Aorta (tissue), 5 donors: ENCODE measurements around the gene PHF21B. TPM values are rescaled to one million over a fixed set of nuclear protein-coding genes. Genes with fewer than 3 reads are reported as not detected.
"Not testable (repeated sequence)": the region's sequence is repeated elsewhere in the genome, so short reads cannot be mapped to it uniquely, and the experiment has no call there.

Source experiments
- ATAC-seq: fragments of 200-7000 bp; cut with Tn5 transposase; one replicate; pipeline ENCODE4 v1.9.1; 2022; ENCODE audit warnings: moderate library complexity; ENCODE audit not compliant: low FRiP score
- DNase-seq, 2 donors: peaks; one replicate each; pipeline ENCODE4 v3.0.0-alpha.2; 2020
- H3K27ac ChIP-seq, 2 donors: one replicate each; pipeline ENCODE4 v1.5.1; 2013; ENCODE audit warnings: low read length in 2 of 2, mild to moderate bottlenecking in 2 of 2, moderate library complexity in 2 of 2, control low read depth in 1 of 2, inconsistent platforms in 1 of 2, low read depth in 1 of 2
- H3K27me3 ChIP-seq, 2 donors: one replicate each; pipeline ENCODE4 v1.6.1; 2013; ENCODE audit warnings: control low read depth in 1 of 2, low read length in 1 of 2, mild to moderate bottlenecking in 1 of 2, moderate library complexity in 1 of 2; ENCODE audit not compliant: insufficient read depth in 2 of 2, control insufficient read depth in 1 of 2
- H3K36me3 ChIP-seq, 2 donors: one replicate each; pipeline ENCODE4 v1.6.1; 2013; ENCODE audit warnings: control low read depth in 1 of 2, low read length in 1 of 2, mild to moderate bottlenecking in 1 of 2; ENCODE audit not compliant: insufficient read depth in 2 of 2, control insufficient read depth in 1 of 2
- H3K4me1 ChIP-seq, 2 donors: one replicate each; pipeline ENCODE4 v1.6.1; 2013; ENCODE audit warnings: low read length in 2 of 2, control low read depth in 1 of 2, mild to moderate bottlenecking in 1 of 2, moderate library complexity in 1 of 2; ENCODE audit not compliant: insufficient read depth in 2 of 2, control insufficient read depth in 1 of 2
- H3K4me3 ChIP-seq, 2 donors: one replicate each; pipeline ENCODE4 v1.5.1; 2013; ENCODE audit warnings: low read length in 2 of 2, control low read depth in 1 of 2, mild to moderate bottlenecking in 1 of 2
- H3K9me3 ChIP-seq: one replicate; pipeline ENCODE4 v1.6.1; 2013; ENCODE audit warnings: mild to moderate bottlenecking, low read length; ENCODE audit not compliant: control insufficient read depth
- WGBS, 2 donors: extraction: QIAGEN DNeasy Blood & Tissue Kit; methylation state at CpG; one replicate each; pipeline ENCODE4 v1.1.7; 2013; 5-methylcytosine and 5-hydroxymethylcytosine counted together
- intact Hi-C, 2 donors: fragments of 100-400 bp; cut with DNase I; formaldehyde crosslinking; loops; one replicate each; pipeline versions ENCODE4 v1.14.2 to v1.15.0; 2022
- polyA plus RNA-seq, 2 donors: library from polyadenylated mRNA; stranded (reverse); fragments of 200-250 nt; gene quantifications; one replicate each; pipeline ENCODE4 v1.2.3, GENCODE V29; 2013
- total RNA-seq, 2 donors: library from RNA; stranded (reverse); fragmentation: NEBNext Ultra II Directional; extraction: Animal tissue kit (Norgen Biotek cat#: 25700); gene quantifications; one replicate each; pipeline ENCODE4 v1.2.1, GENCODE V29; 2021
- donor health status: healthy with polysubstance abuse.
- donor health status: Bipolar disorder and iron deficiency.
- donor health status: DM: no; HTN: no; CAD: no.
- donor health status: DM: no; HTN: no; CAD: no.
- donor health status: DM: yes; HTN: yes; CAD: no.

The PHF21B gene
- total and polyA plus RNA-seq, 4 donors: 0.75 to 1.8 TPM; not detected in 2

GRCh38 chr22:44928136-44928463, 81.7 kb downstream of the PHF21B start:
- no peaks in the 10 kb centered on the region for H3K4me1 ChIP-seq
- ATAC-seq: no peak
- peak; percentile 32 to 51 for DNase-seq
- no peaks in the 10 kb centered on the region for H3K27me3 ChIP-seq
- H3K4me3 ChIP-seq: no peak overlapping the region
- WGBS, 2 donors: 56 to 76% methylated on average over 11 of the region's 11 CpGs
- intact Hi-C loops: no loop called here
- no peak overlapping the region for H3K27ac ChIP-seq
- peaks cover 2% of the 10 kb centered on the region for H3K9me3 ChIP-seq
- no peaks in the 10 kb centered on the region for H3K36me3 ChIP-seq

- H3K9me3 ChIP-seq: peaks cover 2% of the 10 kb centered on the region
- ATAC-seq: no peak
- intact Hi-C loops: no loop called here
- WGBS, 2 donors: 61 to 72% methylated on average over 18 of the region's 18 CpGs
- H3K4me3 ChIP-seq: no peak overlapping the region
- no peak overlapping the region for H3K27ac ChIP-seq
- no peaks in the 10 kb centered on the region for H3K36me3 ChIP-seq
- no peaks in the 10 kb centered on the region for H3K4me1 ChIP-seq
- DNase-seq: peak in 1 of 2 donors; percentile 15
- no peaks in the 10 kb centered on the region for H3K27me3 ChIP-seq
Observed at GRCh38 chr22:44927463-44928135, 82.2 kb downstream of the PHF21B start.

- Histone ChIP-seq H3K36me3 (no peaks in the 10 kb centered on the region), H3K9me3 (peaks cover 2% of the 10 kb centered on the region), H3K4me3 (no peak overlapping the region), H3K27me3 (no peaks in the 10 kb centered on the region), H3K4me1 (no peaks in the 10 kb centered on the region), H3K27ac (no peak overlapping the region)
- DNase-seq: peak; percentile 20 to 59
- intact Hi-C loops: no loop called here
- ATAC-seq: no peak
- WGBS, 2 donors: 89% methylated on average over 32 of the region's 32 CpGs
Observed at GRCh38 chr22:44926491-44927415, 83.1 kb downstream of the PHF21B start.

GRCh38 chr22:44926124-44926475, 83.7 kb downstream of the PHF21B start:
- no peaks in the 10 kb centered on the region for H3K27me3 ChIP-seq
- peak; percentile 15 to 38 for DNase-seq
- H3K36me3 ChIP-seq: no peaks in the 10 kb centered on the region
- no peak overlapping the region for H3K4me3 ChIP-seq
- no peak overlapping the region for H3K27ac ChIP-seq
- H3K9me3 ChIP-seq: peaks cover 2% of the 10 kb centered on the region
- intact Hi-C loops: no loop called here
- no peak for ATAC-seq
- H3K4me1 ChIP-seq: no peaks in the 10 kb centered on the region
- 93 to 94% methylated on average over 11 of the region's 11 CpGs for WGBS, 2 donors

GRCh38 chr22:44925465-44926123, 84.2 kb downstream of the PHF21B start:
- no peak for ATAC-seq
- Histone ChIP-seq H3K36me3 (no peaks in the 10 kb centered on the region), H3K27ac (no peak overlapping the region), H3K9me3 (peaks cover 4% of the 10 kb centered on the region), H3K27me3 (no peaks in the 10 kb centered on the region), H3K4me3 (no peak overlapping the region), H3K4me1 (no peaks in the 10 kb centered on the region)
- WGBS, 2 donors: 83 to 89% methylated on average over 15 of the region's 15 CpGs
- intact Hi-C loops: no loop called here
- DNase-seq: peak in 1 of 2 donors; percentile 30

- intact Hi-C loops: no loop called here
Observed at GRCh38 chr22:44924710-44925109, 85.1 kb downstream of the PHF21B start.

GRCh38 chr22:44924098-44924497, 85.7 kb downstream of the PHF21B start:
- WGBS, 2 donors: 57 to 72% methylated on average over 5 of the region's 5 CpGs
- Histone ChIP-seq H3K36me3 (no peaks in the 10 kb centered on the region), H3K4me1 (no peaks in the 10 kb centered on the region), H3K27me3 (no peaks in the 10 kb centered on the region), H3K4me3 (no peak overlapping the region), H3K27ac (no peak overlapping the region), H3K9me3 (peaks cover 4% of the 10 kb centered on the region)
- DNase-seq: no peak
- no peak for ATAC-seq
- intact Hi-C loops: no loop called here

More at GRCh38 chr22:44924710-44925109, 85.1 kb downstream of the PHF21B start:
- Histone ChIP-seq H3K36me3 (no peaks in the 10 kb centered on the region), H3K27ac (no peak overlapping the region), H3K9me3 (peaks cover 4% of the 10 kb centered on the region), H3K27me3 (no peaks in the 10 kb centered on the region), H3K4me1 (no peaks in the 10 kb centered on the region), H3K4me3 (no peak overlapping the region)
- ATAC-seq (no peak), DNase-seq (no peak)
- 90% methylated on average over 8 of the region's 8 CpGs for WGBS, 2 donors

- ATAC-seq, H3K27me3 ChIP-seq, H3K36me3 ChIP-seq, intact Hi-C loops, H3K4me3 ChIP-seq, H3K27ac ChIP-seq, H3K9me3 ChIP-seq, H3K4me1 ChIP-seq: not testable (repeated sequence)
- 87 to 98% methylated on average over 11 of the region's 11 CpGs for WGBS, 2 donors
- peak in 1 of 2 donors; percentile 66 for DNase-seq
Observed at GRCh38 chr22:44921766-44922165, 88.0 kb downstream of the PHF21B start.
